Measurements from ENCODE around the gene JARID2.

The JARID2 gene

GRCh38 chr6:15449011-15449410, 203.1 kb downstream of the JARID2 start:
- FAIRE-seq (no peak), DNase-seq (ENCODE audit: insufficient read length, low spot score) (no peak)

- DNase-seq (ENCODE audit: insufficient read length, low spot score) (no peak), FAIRE-seq (no peak)
These were observed 205.9 kb downstream of the JARID2 start for GRCh38 chr6:15451738-15452137.

GRCh38 chr6:15452182-15452941, 206.5 kb downstream of the JARID2 start:
- no peak for DNase-seq (ENCODE audit: insufficient read length, low spot score)
- FAIRE-seq: peak; percentile 78

- FAIRE-seq: no peak
These were observed 207.3 kb downstream of the JARID2 start for GRCh38 chr6:15453186-15453585.

GRCh38 chr6:15453622-15454021, 207.8 kb downstream of the JARID2 start:
- no peak for FAIRE-seq
- no peak for DNase-seq (ENCODE audit: insufficient read length, low spot score)

More at GRCh38 chr6:15453186-15453585, 207.3 kb downstream of the JARID2 start:
- no peak for DNase-seq (ENCODE audit: insufficient read length, low spot score)

GRCh38 chr6:15456422-15456821, 210.6 kb downstream of the JARID2 start:
- no peak for DNase-seq (ENCODE audit: insufficient read length, low spot score)
- no peak for FAIRE-seq

- FAIRE-seq: no peak
- DNase-seq (ENCODE audit: insufficient read length, low spot score): no peak
These were observed 211.3 kb downstream of the JARID2 start for GRCh38 chr6:15457121-15457650.

GRCh38 chr6:15458021-15458459, 212.2 kb downstream of the JARID2 start:
- no peak for DNase-seq (ENCODE audit: insufficient read length, low spot score)
- FAIRE-seq: no peak

GRCh38 chr6:15460110-15460727, 214.3 kb downstream of the JARID2 start:
- FAIRE-seq (no peak), DNase-seq (ENCODE audit: insufficient read length, low spot score) (no peak)

GRCh38 chr6:15461127-15461944, 215.5 kb downstream of the JARID2 start:
- FAIRE-seq: no peak
- no peak for DNase-seq (ENCODE audit: insufficient read length, low spot score)

GRCh38 chr6:15462256-15462655, 216.4 kb downstream of the JARID2 start:
- DNase-seq (ENCODE audit: insufficient read length, low spot score) (no peak), FAIRE-seq (no peak)

GRCh38 chr6:15462717-15463525, 217.1 kb downstream of the JARID2 start:
- DNase-seq (ENCODE audit: insufficient read length, low spot score): no peak
- FAIRE-seq: no peak

GRCh38 chr6:15464211-15464725, 218.4 kb downstream of the JARID2 start:
- DNase-seq (ENCODE audit: insufficient read length, low spot score) (peak; percentile 28), FAIRE-seq (peak; percentile 90)

- FAIRE-seq: no peak
- no peak for DNase-seq (ENCODE audit: insufficient read length, low spot score)
These were observed 219.3 kb downstream of the JARID2 start for GRCh38 chr6:15465212-15465611.

GRCh38 chr6:15470746-15471145, 224.9 kb downstream of the JARID2 start:
- DNase-seq (ENCODE audit: insufficient read length, low spot score) (no peak), FAIRE-seq (no peak)

- FAIRE-seq (no peak), DNase-seq (ENCODE audit: insufficient read length, low spot score) (no peak)
These were observed 226.8 kb downstream of the JARID2 start for GRCh38 chr6:15472621-15473020.

GRCh38 chr6:15473174-15473573, 227.3 kb downstream of the JARID2 start:
- FAIRE-seq: no peak
- DNase-seq (ENCODE audit: insufficient read length, low spot score): no peak

- DNase-seq (ENCODE audit: insufficient read length, low spot score) (no peak), FAIRE-seq (no peak)
These were observed 227.9 kb downstream of the JARID2 start for GRCh38 chr6:15473741-15474161.

GRCh38 chr6:15474196-15474595, 228.3 kb downstream of the JARID2 start:
- DNase-seq (ENCODE audit: insufficient read length, low spot score) (no peak), FAIRE-seq (no peak)

GRCh38 chr6:15475261-15475660, 229.4 kb downstream of the JARID2 start:
- no peak for FAIRE-seq
- DNase-seq (ENCODE audit: insufficient read length, low spot score): no peak
